NOMO-1 (cell line): Measurements from ENCODE around the gene KRTAP5-3.
"Not testable (repeated sequence)": the region's sequence is repeated elsewhere in the genome, so short reads cannot be mapped to it uniquely, and the experiment has no call there.

ENCODE experiments used
- DNase-seq, 2 experiments: peaks; one replicate each; lab custom pipeline; 2025; ENCODE audit not compliant: unreplicated experiment in 2 of 2; lab: John Stamatoyannopoulos, UW

The KRTAP5-3 gene

DNA sequence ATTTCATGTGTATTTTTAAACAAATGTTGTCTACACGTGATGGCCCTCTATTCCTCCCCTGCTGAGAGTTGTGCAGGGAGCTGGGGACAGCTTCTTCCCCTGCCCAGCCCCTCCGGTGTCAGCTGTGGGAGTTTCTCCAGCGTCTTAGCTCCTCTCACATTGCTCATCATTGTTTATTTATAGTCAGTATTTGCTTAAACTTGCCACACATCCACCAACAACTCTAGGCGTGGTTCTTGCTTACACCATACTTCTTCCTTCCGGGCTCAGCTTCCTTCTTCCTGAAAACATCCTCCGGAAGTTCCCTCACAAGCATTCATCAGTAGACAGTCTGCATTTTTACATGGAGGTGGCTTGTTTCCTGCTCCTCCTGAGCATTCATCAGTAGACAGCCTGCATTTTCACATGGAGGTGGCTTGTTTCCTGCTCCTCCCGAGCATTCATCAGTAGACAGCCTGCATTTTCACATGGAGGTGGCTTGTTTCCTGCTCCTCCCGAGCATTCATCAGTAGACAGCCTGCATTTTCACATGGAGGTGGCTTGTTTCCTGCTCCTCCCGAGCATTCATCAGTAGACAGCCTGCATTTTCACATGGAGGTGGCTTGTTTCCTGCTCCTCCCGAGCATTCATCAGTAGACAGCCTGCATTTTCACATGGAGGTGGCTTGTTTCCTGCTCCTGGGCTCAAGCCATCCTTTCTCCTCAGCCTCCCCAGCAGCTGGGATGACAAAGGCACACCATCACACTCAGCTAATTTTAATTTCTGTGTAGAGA lies 18.9 kb downstream of the KRTAP5-3 start:
- DNase-seq = peak; percentile 75 to 81

GRCh38 chr11:1586699-1587098 lies 21.6 kb downstream of the KRTAP5-3 start:
- no peak for DNase-seq

DNA sequence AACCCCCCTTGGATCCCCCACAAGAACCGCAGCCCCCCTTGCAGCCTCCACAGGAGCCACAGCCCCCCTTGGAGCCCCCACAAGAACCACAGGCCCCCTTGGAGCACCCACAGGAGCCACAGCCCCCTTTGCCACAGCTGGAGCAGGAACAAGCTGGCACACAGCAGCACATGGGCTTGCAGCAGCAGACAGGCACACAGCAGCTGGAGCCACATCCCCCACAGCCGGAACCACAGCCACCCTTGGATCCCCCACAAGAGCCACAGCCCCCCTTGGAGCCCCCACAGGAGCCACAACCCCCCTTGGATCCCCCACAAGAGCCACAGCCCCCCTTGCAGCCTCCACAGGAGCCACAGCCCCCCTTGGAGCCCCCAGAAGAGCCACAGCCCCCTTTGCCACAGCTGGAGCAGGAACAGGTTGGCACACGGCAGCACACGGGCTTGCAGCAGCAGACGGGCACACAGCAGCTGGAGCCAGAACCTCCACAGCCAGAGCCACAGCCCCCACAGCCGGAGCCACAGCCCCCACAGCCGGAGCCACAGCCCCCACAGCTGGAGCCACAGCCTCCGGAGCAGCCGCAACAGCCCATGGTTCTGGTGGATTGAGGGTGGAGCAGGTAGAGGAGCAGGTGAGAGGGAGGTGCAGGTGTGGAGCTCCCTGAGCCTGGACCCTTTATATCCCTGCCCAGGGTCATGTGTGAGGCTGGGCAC lies 23.4 kb downstream of the KRTAP5-3 start, which contains the start of gene KRTAP5-1:
KRTAP5-1 (minus strand) TSS at position 623 of the 710 bp plus-strand sequence; CDS start at position 589, 34 bp downstream.
- DNase-seq = not testable (repeated sequence)

DNA sequence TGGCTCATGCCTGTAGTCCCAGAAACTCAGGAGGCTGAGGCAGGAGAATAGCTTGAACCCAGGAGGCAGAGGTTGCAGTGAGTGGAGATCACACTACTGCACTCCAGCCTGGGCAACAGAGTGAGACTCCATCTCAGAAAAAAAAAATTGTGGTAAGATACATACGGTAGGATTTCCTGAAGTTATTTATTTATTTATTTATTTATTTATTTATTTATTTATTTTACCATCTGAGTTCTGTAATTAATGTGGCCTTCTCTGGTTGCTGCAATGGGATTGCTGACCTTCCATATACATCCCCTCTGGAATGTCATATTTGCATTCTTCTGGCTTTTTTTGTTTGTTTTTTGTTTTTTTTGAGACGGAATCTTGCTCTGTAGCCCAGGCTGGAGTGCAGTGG lies 25.4 kb downstream of the KRTAP5-3 start:
- not testable (repeated sequence) for DNase-seq

DNA sequence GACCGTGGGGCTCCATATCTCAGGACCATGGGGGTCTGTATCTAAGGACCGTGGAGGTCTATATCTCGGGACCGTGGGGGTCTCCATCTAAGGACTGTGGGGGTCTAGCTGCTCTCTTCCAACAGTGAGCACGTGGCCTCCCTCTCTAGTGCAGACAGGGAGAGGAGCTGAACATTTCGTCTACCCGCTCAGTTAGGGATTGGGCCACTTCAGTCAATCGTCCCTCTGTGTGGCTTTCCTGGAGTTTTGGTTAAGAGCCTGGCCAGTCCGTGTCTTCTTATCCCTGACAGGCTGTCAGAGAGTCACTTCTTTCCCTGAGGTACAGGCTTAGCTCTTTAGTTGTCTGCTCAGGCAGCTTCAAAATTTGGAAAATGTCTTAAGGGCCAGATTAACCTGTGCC lies 26.3 kb downstream of the KRTAP5-3 start:
- no peak for DNase-seq

DNA sequence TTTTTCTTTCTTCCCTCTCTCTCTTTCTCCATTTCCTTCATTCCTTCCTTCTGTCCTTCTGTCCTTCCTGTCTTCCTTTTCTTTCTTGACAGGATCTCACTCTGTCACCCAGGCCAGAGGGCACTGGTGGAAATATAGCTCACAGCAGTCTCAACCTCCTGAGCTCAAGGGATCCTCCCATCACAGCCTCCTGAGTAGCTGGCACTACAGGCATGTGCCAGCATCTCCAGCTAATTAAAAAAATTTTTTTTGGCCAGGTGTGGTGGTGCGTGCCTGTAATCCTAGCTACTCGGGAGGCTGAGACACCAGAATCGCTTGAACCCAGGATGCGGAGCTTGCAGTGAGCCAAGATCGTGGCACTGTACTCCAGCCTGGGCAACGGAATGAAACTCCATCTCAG lies 31.4 kb downstream of the KRTAP5-3 start:
- DNase-seq = no peak

GRCh38 chr11:1575756-1576155 lies 32.5 kb downstream of the KRTAP5-3 start:
- not testable (repeated sequence) for DNase-seq

DNA sequence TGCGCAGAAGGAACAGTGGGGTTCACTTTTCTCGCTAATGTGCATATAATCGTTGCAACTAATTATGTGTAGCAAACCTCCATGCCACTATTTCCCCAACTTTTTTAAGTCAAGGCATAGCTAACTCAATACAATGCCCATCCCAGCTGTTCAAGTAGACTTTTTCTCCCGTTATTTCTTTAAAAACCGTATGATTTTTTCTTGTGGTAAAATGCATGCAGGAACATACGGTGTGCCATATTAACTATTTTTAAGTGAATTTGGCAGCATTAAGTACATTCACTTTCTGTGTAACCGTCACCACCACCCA lies 33.4 kb downstream of the KRTAP5-3 start:
- no peak for DNase-seq

DNA sequence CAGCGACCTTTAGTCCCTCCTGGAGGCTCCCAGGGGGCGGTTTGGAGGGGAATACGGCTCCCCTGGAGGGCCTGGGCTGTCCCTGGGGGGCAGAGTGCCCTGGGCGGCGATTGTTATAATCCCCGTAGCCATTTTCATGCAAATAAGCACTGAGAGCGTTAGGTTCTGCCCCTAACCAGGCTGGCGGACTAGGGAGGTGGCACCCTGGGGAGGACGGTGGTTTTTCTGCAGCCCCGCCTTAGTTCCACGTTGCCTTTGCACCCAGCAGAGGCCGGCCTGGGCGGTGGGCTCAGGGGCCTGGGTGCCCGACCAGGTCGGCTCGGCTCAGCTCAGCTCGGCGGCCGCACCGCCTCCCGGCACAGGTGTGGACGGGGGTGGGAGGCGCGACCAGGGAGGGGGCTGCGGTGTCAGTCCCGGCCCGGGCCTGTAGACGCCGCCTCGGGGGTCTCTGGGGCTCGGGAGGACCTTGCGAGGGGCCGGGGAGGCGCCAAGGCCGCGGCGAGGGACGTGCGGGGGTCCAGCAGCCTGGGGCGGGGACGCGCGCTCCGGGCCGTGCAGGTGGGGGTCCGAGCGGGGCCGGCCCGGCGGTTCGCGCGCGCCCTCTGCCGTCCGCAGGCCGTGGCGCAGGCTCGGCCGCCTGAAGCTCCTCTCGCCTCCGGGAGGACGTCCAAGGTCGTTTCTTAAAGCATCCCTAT lies 33.9 kb downstream of the KRTAP5-3 start:
- DNase-seq = peak; percentile 29 to 40

DNA sequence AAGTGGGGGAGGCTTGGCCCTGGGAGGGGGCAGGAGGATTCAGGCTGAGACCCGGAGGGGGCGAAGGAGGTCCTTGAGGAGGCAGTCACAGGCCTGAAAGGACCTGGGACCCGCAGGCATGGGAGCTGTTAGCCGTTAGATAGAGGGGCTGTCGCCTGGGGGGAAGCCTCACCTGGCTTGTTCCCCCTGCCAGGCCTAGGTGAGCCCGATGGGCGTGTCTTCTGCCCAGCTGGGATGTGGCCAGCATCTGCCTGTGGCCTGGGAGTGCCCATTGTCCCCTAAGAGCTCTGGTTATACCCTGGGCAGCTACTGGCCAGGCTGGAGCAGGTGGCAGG lies 34.4 kb downstream of the KRTAP5-3 start:
- no peak for DNase-seq

- DNase-seq = no peak
These were observed 35.0 kb downstream of the KRTAP5-3 start for GRCh38 chr11:1573077-1573902.

DNA sequence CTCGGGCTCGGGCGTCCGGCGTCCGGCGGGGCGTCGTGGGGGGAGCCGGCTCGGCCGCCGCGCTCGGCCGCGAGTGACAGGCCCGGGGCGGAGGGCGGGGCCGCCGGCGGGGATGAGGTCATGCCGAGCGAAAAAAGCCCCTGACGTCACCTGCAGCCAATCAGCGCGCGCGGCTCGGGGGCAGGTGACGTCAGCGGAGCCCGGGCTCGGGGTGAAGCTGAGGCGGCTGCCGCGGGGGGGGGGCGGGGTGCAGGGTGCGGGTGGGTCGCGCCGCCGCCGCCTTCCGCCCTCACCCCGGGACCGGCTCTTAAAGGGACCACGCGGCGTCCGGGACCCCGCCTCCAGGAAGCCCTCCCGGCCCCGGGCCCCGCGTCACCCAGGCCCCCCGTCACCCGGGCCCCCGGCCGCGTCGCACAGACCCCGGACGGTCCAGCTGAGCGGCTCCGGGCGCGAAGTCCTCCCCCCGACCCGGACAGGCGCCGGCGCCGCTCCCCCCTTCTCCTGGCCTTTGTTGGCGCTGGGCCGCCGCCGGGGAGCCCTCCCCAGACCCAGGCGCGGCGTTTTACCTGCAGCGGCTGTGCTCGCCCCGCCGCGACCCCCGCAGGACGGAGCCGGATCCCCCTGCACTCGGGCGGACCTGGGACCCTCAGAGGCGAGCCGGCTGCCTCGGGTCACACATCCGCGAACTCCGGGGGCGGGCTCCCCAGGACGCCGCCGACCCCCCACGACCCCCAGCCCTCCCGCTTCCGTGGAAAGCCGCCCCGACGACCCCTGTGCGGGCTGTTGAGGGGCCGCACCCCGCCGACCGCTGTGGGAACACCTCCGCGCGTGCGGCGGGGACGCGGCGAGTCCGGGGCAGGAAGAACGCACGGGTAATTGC lies 35.8 kb downstream of the KRTAP5-3 start, which contains the start of gene DUSP8:
DUSP8 (minus strand) TSS at position 75 of the 880 bp plus-strand sequence. CDS start 6,445 bp downstream, outside the sequence.
- DNase-seq = peak; percentile 50 to 64

DNA sequence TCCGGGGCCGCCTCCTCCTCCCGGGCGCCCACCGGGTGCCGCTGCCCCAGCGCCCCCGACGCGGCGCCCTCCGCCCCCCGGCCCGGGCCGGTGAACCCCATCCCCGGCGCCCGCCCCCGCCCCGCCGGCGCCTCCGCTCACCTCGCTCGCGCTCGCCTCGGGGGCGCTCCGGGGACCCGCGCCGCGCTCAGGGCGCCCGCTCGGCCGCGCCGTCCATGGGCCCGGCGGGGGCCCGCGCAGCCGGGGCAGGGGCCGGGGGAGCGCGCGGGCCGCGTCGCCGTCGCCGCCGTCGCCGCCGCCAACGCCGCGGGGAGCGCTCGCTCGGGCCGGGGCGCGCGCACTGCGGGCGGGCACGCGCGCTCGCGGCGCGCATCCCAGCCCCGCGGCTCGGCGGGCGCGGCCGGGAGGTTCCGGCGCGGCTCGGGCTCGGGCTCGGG lies 36.5 kb downstream of the KRTAP5-3 start:
- DNase-seq = no peak

- no peak for DNase-seq
These were observed 37.1 kb downstream of the KRTAP5-3 start for GRCh38 chr11:1570896-1571759.

- DNase-seq = no peak
These were observed 37.8 kb downstream of the KRTAP5-3 start for GRCh38 chr11:1570531-1570895.

DNA sequence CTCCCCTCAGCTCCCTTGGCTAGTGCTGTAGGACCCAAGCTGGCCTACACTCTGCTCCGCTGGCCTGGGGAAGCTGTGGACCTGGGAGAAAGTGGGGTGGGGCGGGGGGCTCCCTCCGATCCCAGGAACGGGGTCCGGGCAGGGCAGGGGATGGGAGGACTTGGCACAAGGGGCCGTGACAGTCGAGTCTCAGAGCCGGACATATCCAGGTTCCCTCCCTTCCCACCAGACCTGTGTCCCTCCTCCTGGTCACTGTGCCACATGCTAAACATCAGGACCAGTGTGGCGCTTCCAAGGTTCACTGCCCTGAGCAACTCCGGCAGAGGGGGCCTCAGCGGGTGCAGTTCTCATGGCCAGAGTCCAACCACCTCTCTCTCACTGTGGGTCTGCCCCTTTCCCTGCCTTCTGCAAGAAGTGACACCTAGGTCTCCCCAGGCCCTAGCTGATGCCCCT lies 38.2 kb downstream of the KRTAP5-3 start:
- DNase-seq = no peak

DNA sequence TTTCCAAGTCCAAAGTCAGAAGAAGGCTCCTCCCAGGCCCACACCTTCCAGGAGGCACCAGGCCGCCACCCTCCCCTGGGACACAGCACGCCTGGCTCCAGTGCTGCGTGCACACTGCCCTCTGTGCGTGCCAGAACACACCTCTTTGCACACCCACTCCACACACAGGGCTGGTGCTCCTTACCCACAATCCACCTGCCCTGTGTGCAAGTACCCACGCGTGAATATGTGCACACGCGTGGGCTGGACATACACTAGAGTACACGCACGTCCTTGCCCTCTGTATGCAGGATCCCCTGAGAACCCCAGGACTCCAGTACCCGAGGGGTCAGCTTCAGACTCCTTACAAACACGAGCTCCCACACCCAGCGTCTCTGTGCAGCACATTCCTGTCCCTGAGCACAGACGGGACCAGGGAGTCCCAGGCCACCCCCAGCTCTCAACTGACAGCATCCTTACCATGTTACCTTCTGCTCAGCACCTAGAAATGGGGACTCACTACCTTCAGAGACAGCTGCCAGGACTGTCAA lies 38.9 kb downstream of the KRTAP5-3 start:
- DNase-seq = no peak

DNA sequence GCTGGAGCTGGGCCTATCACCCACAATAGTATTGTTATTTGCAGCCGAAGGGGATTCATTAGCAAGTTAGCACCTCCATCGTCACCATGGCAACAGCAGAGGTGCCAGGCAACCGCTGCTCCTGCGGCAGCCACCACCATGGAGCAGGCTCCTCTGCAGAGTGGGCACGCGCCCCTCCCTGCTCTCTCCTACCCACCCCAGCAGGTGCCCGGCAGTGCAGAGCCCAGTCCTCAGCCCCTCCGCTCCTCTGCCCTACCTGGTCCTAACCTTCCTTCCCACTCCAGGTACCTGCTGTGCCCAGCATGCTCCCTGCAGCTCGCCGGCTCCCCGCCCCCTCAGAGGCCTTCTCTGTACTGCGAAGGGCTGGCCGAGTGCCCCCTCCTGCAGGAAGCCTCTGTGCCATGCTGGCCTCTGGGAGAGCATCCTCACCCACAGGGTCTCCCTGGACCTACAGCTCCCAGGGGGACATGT lies 39.8 kb downstream of the KRTAP5-3 start:
- no peak for DNase-seq
